ENCODE measurements around the gene TNS1. TPM values are rescaled to one million over a fixed set of nuclear protein-coding genes. Genes with fewer than 3 reads are reported as not detected.

The TNS1 gene
- polyA plus RNA-seq, 3 donors: 0.26 to 1.6 (median 1.5) TPM

DNA sequence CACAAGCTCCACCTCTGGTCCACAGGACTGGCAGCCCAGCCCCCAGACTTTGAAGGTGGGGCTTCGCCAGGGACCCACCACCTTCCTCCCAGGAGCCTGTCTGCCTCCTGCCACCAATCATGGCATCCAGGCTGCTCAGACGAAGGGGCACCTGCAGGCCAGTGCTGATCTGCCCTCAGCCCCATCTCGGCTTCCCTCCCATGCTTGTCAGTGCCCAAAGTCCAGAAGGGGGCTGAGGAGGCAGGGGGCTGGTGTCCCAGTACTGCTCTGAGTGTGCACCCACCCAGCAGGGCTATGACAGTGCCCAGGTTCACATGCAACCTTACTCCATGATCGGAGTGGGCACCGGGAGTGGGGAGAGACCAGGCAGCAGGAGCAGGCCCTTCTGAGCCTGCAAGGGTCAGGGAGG lies 40.9 kb upstream of the TNS1 start:
- H3K27me3 Mint-ChIP-seq (ENCODE audit: low read depth in 3 of 3): no peaks in the 10 kb centered on the region
- peaks cover 11% of the 10 kb centered on the region for H3K79me2 ChIP-seq (ENCODE audit: insufficient read depth, low read length)
- H3K9ac ChIP-seq (ENCODE audit: insufficient read depth, low read length, poor library complexity, severe bottlenecking): no peak overlapping the region
- H2AFZ ChIP-seq (ENCODE audit: insufficient read depth, low read depth, low read length, poor library complexity, severe bottlenecking): no peak overlapping the region
- no peak overlapping the region for H3K27ac ChIP-seq (ENCODE audit: low read depth in 1 of 2, low read length in 2 of 2)
- peaks cover 72% of the 10 kb centered on the region for H3K4me1 Mint-ChIP-seq
- peak in 1 of 3 donors; percentile 2 for DNase-seq
- H3K4me3 Mint-ChIP-seq: no peak overlapping the region
- H3K9me3 ChIP-seq (replicated peaks in 1 of 2; ENCODE audit: control insufficient read depth in 1 of 2, insufficient read depth in 1 of 2, low read length in 2 of 2): peaks cover 0 to 9% of the 10 kb centered on the region in 2 donors
- intact Hi-C loops (cut with micrococcal nuclease): no loop called here
- no peak overlapping the region for H3K4me3 ChIP-seq (replicated peaks in 1 of 3; ENCODE audit: low read depth in 2 of 3, low read length in 3 of 3)
- H4K20me1 ChIP-seq (ENCODE audit: insufficient read depth, low read length): no peaks in the 10 kb centered on the region
- H3K9me3 Mint-ChIP-seq: peaks cover 0 to 11% (median 9%) of the 10 kb centered on the region in 7 donors
- H3K4me1 ChIP-seq (ENCODE audit: control insufficient read depth in 1 of 2, insufficient read depth in 2 of 2, low read length in 2 of 2): peaks cover 28 to 65% of the 10 kb centered on the region in 2 donors
- H3K27ac Mint-ChIP-seq: no peak overlapping the region
- no peaks in the 10 kb centered on the region for H3K36me3 ChIP-seq (replicated peaks in 1 of 2; ENCODE audit: control insufficient read depth in 1 of 2, insufficient read depth in 2 of 2, low read length in 2 of 2)
- TF ChIP-seq, protein P1, sequence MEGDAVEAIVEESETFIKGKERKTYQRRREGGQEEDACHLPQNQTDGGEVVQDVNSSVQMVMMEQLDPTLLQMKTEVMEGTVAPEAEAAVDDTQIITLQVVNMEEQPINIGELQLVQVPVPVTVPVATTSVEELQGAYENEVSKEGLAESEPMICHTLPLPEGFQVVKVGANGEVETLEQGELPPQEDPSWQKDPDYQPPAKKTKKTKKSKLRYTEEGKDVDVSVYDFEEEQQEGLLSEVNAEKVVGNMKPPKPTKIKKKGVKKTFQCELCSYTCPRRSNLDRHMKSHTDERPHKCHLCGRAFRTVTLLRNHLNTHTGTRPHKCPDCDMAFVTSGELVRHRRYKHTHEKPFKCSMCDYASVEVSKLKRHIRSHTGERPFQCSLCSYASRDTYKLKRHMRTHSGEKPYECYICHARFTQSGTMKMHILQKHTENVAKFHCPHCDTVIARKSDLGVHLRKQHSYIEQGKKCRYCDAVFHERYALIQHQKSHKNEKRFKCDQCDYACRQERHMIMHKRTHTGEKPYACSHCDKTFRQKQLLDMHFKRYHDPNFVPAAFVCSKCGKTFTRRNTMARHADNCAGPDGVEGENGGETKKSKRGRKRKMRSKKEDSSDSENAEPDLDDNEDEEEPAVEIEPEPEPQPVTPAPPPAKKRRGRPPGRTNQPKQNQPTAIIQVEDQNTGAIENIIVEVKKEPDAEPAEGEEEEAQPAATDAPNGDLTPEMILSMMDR (IDR thresholded peaks at IDR 0.05): no peak
- no peaks in the 10 kb centered on the region for H3K27me3 ChIP-seq (ENCODE audit: control insufficient read depth in 2 of 2, insufficient read depth in 2 of 2, low read length in 2 of 2)
- H3K4me2 ChIP-seq (replicated peaks; ENCODE audit: extremely low read depth, low read length, poor library complexity, severe bottlenecking): no peak overlapping the region
- H3K36me3 Mint-ChIP-seq: peaks cover 7 to 12% of the 10 kb centered on the region in 2 donors
- WGBS (ENCODE audit: insufficient coverage): 98% methylated on average over 4 of the region's 5 CpGs

DNA sequence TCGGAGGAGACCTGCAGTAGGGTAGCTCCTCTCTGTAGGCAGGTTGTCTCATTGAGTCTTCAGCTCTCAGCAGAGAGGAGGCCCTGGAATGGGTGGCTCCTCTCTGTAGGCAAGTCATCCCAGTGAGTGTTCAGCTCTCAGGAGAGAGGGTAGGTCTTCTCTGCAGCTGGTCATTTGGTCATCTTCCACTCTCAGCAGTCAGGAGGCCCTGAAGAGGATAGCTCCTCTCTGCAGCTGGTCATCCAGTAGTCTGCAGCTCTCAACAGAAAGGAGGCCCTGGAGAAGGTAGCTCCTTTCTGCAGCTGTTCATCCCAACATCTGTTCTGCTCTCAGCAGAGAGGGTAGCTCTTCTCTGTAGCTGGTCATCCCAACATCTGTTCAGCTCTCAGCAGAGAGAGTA lies 40.3 kb upstream of the TNS1 start:
- Histone ChIP-seq H3K4me1 (ENCODE audit: control insufficient read depth in 1 of 2, insufficient read depth in 2 of 2, low read length in 2 of 2) (peaks cover 24 to 61% of the 10 kb centered on the region in 2 donors), H3K79me2 (ENCODE audit: insufficient read depth, low read length) (peaks cover 11% of the 10 kb centered on the region), H3K36me3 (replicated peaks in 1 of 2; ENCODE audit: control insufficient read depth in 1 of 2, insufficient read depth in 2 of 2, low read length in 2 of 2) (no peaks in the 10 kb centered on the region), H2AFZ (ENCODE audit: insufficient read depth, low read depth, low read length, poor library complexity, severe bottlenecking) (no peak overlapping the region), H3K27ac (ENCODE audit: low read depth in 1 of 2, low read length in 2 of 2) (no peak overlapping the region), H3K9ac (ENCODE audit: insufficient read depth, low read length, poor library complexity, severe bottlenecking) (no peak overlapping the region), H3K4me3 (replicated peaks in 1 of 3; ENCODE audit: low read depth in 2 of 3, low read length in 3 of 3) (no peak overlapping the region), H4K20me1 (ENCODE audit: insufficient read depth, low read length) (no peaks in the 10 kb centered on the region), H3K27me3 (ENCODE audit: control insufficient read depth in 2 of 2, insufficient read depth in 2 of 2, low read length in 2 of 2) (no peaks in the 10 kb centered on the region), H3K4me2 (replicated peaks; ENCODE audit: extremely low read depth, low read length, poor library complexity, severe bottlenecking) (no peak overlapping the region), H3K9me3 (replicated peaks in 1 of 2; ENCODE audit: control insufficient read depth in 1 of 2, insufficient read depth in 1 of 2, low read length in 2 of 2) (peaks cover 0 to 9% of the 10 kb centered on the region in 2 donors)
- peaks cover 66% of the 10 kb centered on the region for H3K4me1 Mint-ChIP-seq
- H3K9me3 Mint-ChIP-seq: peaks cover 0 to 11% (median 9%) of the 10 kb centered on the region in 7 donors
- no peak for DNase-seq
- H3K27me3 Mint-ChIP-seq (ENCODE audit: low read depth in 3 of 3): no peaks in the 10 kb centered on the region
- peak overlapping the region in 1 of 7 donors; percentile 35 for H3K27ac Mint-ChIP-seq
- WGBS (ENCODE audit: insufficient coverage): 100% methylated on average over 1 of the region's 1 CpG
- TF ChIP-seq, protein P1 (IDR thresholded peaks at IDR 0.05): no peak
- no peak overlapping the region for H3K4me3 Mint-ChIP-seq
- peaks cover 7 to 14% of the 10 kb centered on the region in 2 donors for H3K36me3 Mint-ChIP-seq
- intact Hi-C loops (cut with micrococcal nuclease): no loop called here

Data from CD14-positive monocyte (primary cell).